ENCODE data around the gene MICU1. TPM values are rescaled to one million over a fixed set of nuclear protein-coding genes. Genes with fewer than 3 reads are reported as not detected.
A peak's percentile ranks its signal among the peaks of the same experiment; 100 is the strongest.

The MICU1 gene
- total RNA-seq, 1 experiment from 2014 or later = 39.4 TPM

- ChIA-PET CTCF (no interaction called here), POLR2A (no interaction called here), RAD21 (ENCODE audit: low non-redundant PET in 1 of 2, low total read pairs in 2 of 2, uncharacterized antibody in 2 of 2, unreplicated experiment in 2 of 2) (no interaction called here)
- BruUV-seq (replicated peaks) = no TSS peak
- Histone ChIP-seq H4K20me1 (ENCODE audit: insufficient read depth) (no peaks in the 10 kb centered on the region), H3K27me3 (ENCODE audit: insufficient read depth, low read length) (no peaks in the 10 kb centered on the region), H3K9me3 (ENCODE audit: control insufficient read depth in 1 of 2, insufficient read depth in 1 of 2, low read depth in 1 of 2, low read length in 2 of 2) (no peaks in the 10 kb centered on the region), H3K36me3 (ENCODE audit: control insufficient read depth in 1 of 2, insufficient read depth in 2 of 2, low read length in 2 of 2) (no peaks in the 10 kb centered on the region), H3K4me2 (ENCODE audit: low read length) (no peak overlapping the region), H3K9ac (ENCODE audit: low read length) (no peak overlapping the region), H3K4me3 (replicated peaks in 1 of 2; ENCODE audit: low read depth in 1 of 2, low read length in 2 of 2) (no peak overlapping the region), H3K4me1 (ENCODE audit: control insufficient read depth in 1 of 2, insufficient read depth in 2 of 2, low read length in 2 of 2) (peaks cover 2 to 8% of the 10 kb centered on the region in 2 experiments; a peak in 3 of 4 replicates), H2AFZ (ENCODE audit: low read depth, low read length, poor library complexity, severe bottlenecking) (no peak overlapping the region), H3K9me2 (ENCODE audit: insufficient read depth) (no peaks in the 10 kb centered on the region; the same call in 1 of the 2 replicates), H3K79me2 (ENCODE audit: insufficient read depth, low read length) (no peaks in the 10 kb centered on the region), H3K27ac (ENCODE audit: low read depth, low read length) (no peak overlapping the region)
- TF ChIP-seq EGR1 (IDR thresholded peaks at IDR 0.05; ENCODE audit: low read depth) (no peak), POLR2AphosphoS5 (IDR thresholded peaks at IDR 0.05; ENCODE audit: low read depth, low read length) (no peak), TCF7L2 (IDR thresholded peaks at IDR 0.05; ENCODE audit: borderline replicate concordance, extremely low read depth, insufficient read depth, insufficient read length) (no peak), ZNF274 (IDR thresholded peaks at IDR 0.05; ENCODE audit: low read depth, low read length) (no peak)
- intact Hi-C loops (cut with micrococcal nuclease) = no loop called here
- no peak for DNase-seq (ENCODE audit: low read depth, low spot score)
- ATAC-seq = no peak
Observed at GRCh38 chr10:72630144-72630543, 4.3 kb upstream of the MICU1 start.

GRCh38 chr10:72626444-72626754, 520 bp upstream of the MICU1 start:
- CTCF ChIA-PET = no interaction called here
- peak overlapping the region; percentile 71 for H3K4me2 ChIP-seq (ENCODE audit: low read length)

More at GRCh38 chr10:72626444-72626754, 520 bp upstream of the MICU1 start:
- ChIA-PET POLR2A (interaction anchor here (1.0 to 1.5 kb wide), 2 partner anchors 39 to 67 kb away, joined by 3 to 4 read pairs; no protein-coding TSS in a partner anchor), RAD21 (ENCODE audit: low non-redundant PET in 1 of 2, low total read pairs in 2 of 2, uncharacterized antibody in 2 of 2, unreplicated experiment in 2 of 2) (no interaction called here)
- TF ChIP-seq ZBTB33 (IDR thresholded peaks at IDR 0.05; ENCODE audit: extremely low read depth, insufficient replicate concordance, low read length) (no peak), ZNF274 (IDR thresholded peaks at IDR 0.05; ENCODE audit: low read depth, low read length) (no peak), RAD21 (IDR thresholded peaks at IDR 0.05; ENCODE audit: low read depth) (no peak), SP1 (IDR thresholded peaks at IDR 0.05; ENCODE audit: low read depth) (no peak), JUND (IDR thresholded peaks at IDR 0.05) (no peak), TCF7L2 (IDR thresholded peaks at IDR 0.05; ENCODE audit: borderline replicate concordance, extremely low read depth, insufficient read depth, insufficient read length) (no peak), EZH2phosphoT487 (IDR thresholded peaks at IDR 0.05; ENCODE audit: borderline replicate concordance) (no peak)
- peak overlapping the region; percentile 74 for H2AFZ ChIP-seq (ENCODE audit: low read depth, low read length, poor library complexity, severe bottlenecking)
- H3K79me2 ChIP-seq (ENCODE audit: insufficient read depth, low read length) = peaks cover 14% of the 10 kb centered on the region
- H4K20me1 ChIP-seq (ENCODE audit: insufficient read depth) = no peaks in the 10 kb centered on the region
- H3K9ac ChIP-seq (ENCODE audit: low read length) = peak overlapping the region; percentile 64
- peak overlapping the region; percentile 49; the same call in 1 of the 2 replicates for H3K27ac ChIP-seq (ENCODE audit: low read depth, low read length)
- no peak for ATAC-seq
- H3K9me3 ChIP-seq (ENCODE audit: control insufficient read depth in 1 of 2, insufficient read depth in 1 of 2, low read depth in 1 of 2, low read length in 2 of 2) = no peaks in the 10 kb centered on the region
- H3K27me3 ChIP-seq (ENCODE audit: insufficient read depth, low read length) = no peaks in the 10 kb centered on the region
- H3K9me2 ChIP-seq (ENCODE audit: insufficient read depth) = no peaks in the 10 kb centered on the region
- peaks cover 2 to 18% of the 10 kb centered on the region in 2 experiments; a peak in 3 of 4 replicates for H3K4me1 ChIP-seq (ENCODE audit: control insufficient read depth in 1 of 2, insufficient read depth in 2 of 2, low read length in 2 of 2)
- peak overlapping the region; percentile 80 to 84 for H3K4me3 ChIP-seq (replicated peaks in 1 of 2; ENCODE audit: low read depth in 1 of 2, low read length in 2 of 2)
- BruUV-seq (replicated peaks) = TSS peak; percentile 92
- DNase-seq (ENCODE audit: low read depth, low spot score) = no peak
- no peaks in the 10 kb centered on the region for H3K36me3 ChIP-seq (ENCODE audit: control insufficient read depth in 1 of 2, insufficient read depth in 2 of 2, low read length in 2 of 2)
- intact Hi-C loops (cut with micrococcal nuclease) = no loop called here

Measured in HCT116 (cell line).